Liver (tissue), 9 donors: ENCODE results near the gene PSME3IP1. TPM values are rescaled to one million over a fixed set of nuclear protein-coding genes. Genes with fewer than 3 reads are reported as not detected.

Source experiments
- DNase-seq: peaks from one replicate; pipeline ENCODE4 v3.0.0-alpha.2; 2017; ENCODE audit warnings: low spot score
- H3K27ac ChIP-seq, 2 donors: one replicate each; pipeline ENCODE4 v1.7.0; 2013; ENCODE audit warnings: inconsistent platforms in 2 of 2, low read length in 2 of 2, control low read depth in 1 of 2, low read depth in 1 of 2, mild to moderate bottlenecking in 1 of 2
- H3K27me3 ChIP-seq, 4 donors: one replicate each; pipeline versions ENCODE4 v1.6.1 to v1.7.0; 2013; ENCODE audit warnings: low read length in 3 of 4, inconsistent platforms in 1 of 4, mild to moderate bottlenecking in 1 of 4, moderate library complexity in 1 of 4; ENCODE audit not compliant: control insufficient read depth in 4 of 4, insufficient read depth in 4 of 4
- H3K36me3 ChIP-seq, 4 donors: one replicate each; pipeline versions ENCODE4 v1.6.1 to v1.7.0; 2013; ENCODE audit warnings: low read length in 3 of 4, mild to moderate bottlenecking in 3 of 4, low read depth in 1 of 4, moderate library complexity in 1 of 4; ENCODE audit not compliant: control insufficient read depth in 4 of 4, insufficient read depth in 3 of 4
- H3K4me1 ChIP-seq, 4 donors: one replicate each; pipeline versions ENCODE4 v1.6.1 to v1.7.0; 2013; ENCODE audit warnings: low read length in 3 of 4, mild to moderate bottlenecking in 3 of 4, moderate library complexity in 1 of 4; ENCODE audit not compliant: control insufficient read depth in 4 of 4, insufficient read depth in 4 of 4
- H3K4me3 ChIP-seq, 3 donors: one replicate each; pipeline versions ENCODE4 v1.6.1 to v1.7.0; 2013; ENCODE audit warnings: low read length in 3 of 3, control low read depth in 1 of 3, low read depth in 1 of 3, mild to moderate bottlenecking in 1 of 3
- H3K9ac ChIP-seq, 2 donors: one replicate each; pipeline ENCODE4 v1.7.0; 2013; ENCODE audit warnings: low read length in 2 of 2, mild to moderate bottlenecking in 2 of 2, moderate library complexity in 2 of 2, control low read depth in 1 of 2, low read depth in 1 of 2
- H3K9me3 ChIP-seq, 4 donors: one replicate each; pipeline versions ENCODE4 v1.6.1 to v1.7.0; 2013; ENCODE audit warnings: low read length in 3 of 4; ENCODE audit not compliant: control insufficient read depth in 4 of 4
- ATF3 ChIP-seq: IDR thresholded peaks from 2 replicates; pipeline ENCODE4 v1.6.1; 2016; ENCODE audit warnings: antibody characterized with exemption
- CTCF ChIP-seq: fragments of 150-350 bp; IDR thresholded peaks from 2 replicates; pipeline ENCODE4 v1.5.1; 2017; ENCODE audit warnings: improper control_type of control experiment, low read depth, low read length; ENCODE audit not compliant: missing input control
- EGR1 ChIP-seq, 2 donors: IDR thresholded peaks; 2 replicates each; pipeline ENCODE4 v1.6.1; 2016 to 2018; ENCODE audit warnings: antibody characterized with exemption in 2 of 2, low read depth in 2 of 2
- FOXA1 ChIP-seq: IDR thresholded peaks from 2 replicates; pipeline ENCODE4 v1.6.1; 2016; ENCODE audit warnings: antibody characterized with exemption
- FOXA2 ChIP-seq: IDR thresholded peaks from 2 replicates; pipeline ENCODE4 v1.6.1; 2016; ENCODE audit warnings: antibody characterized with exemption
- GABPA ChIP-seq, 2 donors: IDR thresholded peaks in 1 of 2; conservative IDR thresholded peaks in 1 of 2; 2 replicates each; pipeline ENCODE4 v1.6.1; 2016; ENCODE audit warnings: antibody characterized with exemption in 2 of 2, mild to moderate bottlenecking in 1 of 2, moderate library complexity in 1 of 2
- HNF4A ChIP-seq, 2 donors: conservative IDR thresholded peaks; 2 replicates each; pipeline ENCODE4 v1.6.1; 2016; ENCODE audit warnings: antibody characterized with exemption in 2 of 2, mild to moderate bottlenecking in 2 of 2
- HNF4G ChIP-seq: IDR thresholded peaks from 2 replicates; pipeline ENCODE4 v1.6.1; 2016; ENCODE audit warnings: antibody characterized with exemption
- JUND ChIP-seq, 2 donors: IDR thresholded peaks; 2 replicates each; pipeline ENCODE4 v1.6.1; 2016; ENCODE audit warnings: antibody characterized with exemption in 2 of 2
- MAX ChIP-seq: IDR thresholded peaks from 2 replicates; pipeline ENCODE4 v1.6.1; 2016; ENCODE audit warnings: antibody characterized with exemption
- NR2F2 ChIP-seq: IDR thresholded peaks from 2 replicates; pipeline ENCODE4 v1.6.1; 2016; ENCODE audit warnings: antibody characterized with exemption
- RAD21 ChIP-seq, 2 donors: IDR thresholded peaks; 2 replicates each; pipeline ENCODE4 v1.6.1; 2016; ENCODE audit warnings: antibody characterized with exemption in 2 of 2, mild to moderate bottlenecking in 2 of 2
- REST ChIP-seq: IDR thresholded peaks from 2 replicates; pipeline ENCODE4 v1.6.1; 2016; ENCODE audit warnings: antibody characterized with exemption, mild to moderate bottlenecking
- RXRA ChIP-seq, 2 donors: IDR thresholded peaks; 2 replicates each; pipeline ENCODE4 v1.6.1; 2017 to 2018; ENCODE audit warnings: antibody characterized with exemption in 2 of 2, mild to moderate bottlenecking in 1 of 2
- SP1 ChIP-seq: IDR thresholded peaks from 2 replicates; pipeline ENCODE4 v1.6.1; 2018; ENCODE audit warnings: antibody characterized with exemption, mild to moderate bottlenecking
- TAF1 ChIP-seq: conservative IDR thresholded peaks from 2 replicates; pipeline ENCODE4 v1.6.1; 2016; ENCODE audit warnings: antibody characterized with exemption, mild to moderate bottlenecking
- YY1 ChIP-seq: IDR thresholded peaks from 2 replicates; pipeline ENCODE4 v1.6.1; 2016; ENCODE audit warnings: antibody characterized with exemption, mild to moderate bottlenecking
- ZBTB33 ChIP-seq: IDR thresholded peaks from 2 replicates; pipeline ENCODE4 v1.6.1; 2016; ENCODE audit warnings: antibody characterized with exemption
- WGBS: extraction: QIAGEN DNeasy Blood & Tissue Kit; methylation state at CpG from one replicate; pipeline ENCODE4 v1.1.7; 2013; 5-methylcytosine and 5-hydroxymethylcytosine counted together
- polyA plus RNA-seq, 2 donors: library from polyadenylated mRNA; stranded (reverse) in 1 of 2; unstranded in 1 of 2; fragments of 200-250 nt in 1 of 2; fragments of >200 nt in 1 of 2; fragmentation: Nextera tagmentation in 1 of 2; extraction: Ambion mirVana in 1 of 2; gene quantifications; one replicate each; pipeline versions ENCODE4 v1.2.1 to v1.2.3, GENCODE V29; 2013 to 2015
- total RNA-seq, 2 donors: library from RNA; depleted of rRNA; stranded (reverse); fragments of >200 nt; gene quantifications; one replicate each; pipeline ENCODE4 v1.2.3, GENCODE V29; 2014
- donor health status: healthy.
- donor health status: healthy.
- donor health status: healthy.
- donor health status: healthy.
- donor health status: healthy.

The PSME3IP1 gene
- total and polyA plus RNA-seq, 4 donors = 25.0 to 34.7 (median 25.8) TPM

- no peak overlapping the region for H3K4me3 ChIP-seq
- TF ChIP-seq REST (no peak), RAD21 (IDR thresholded peaks at IDR 0.05) (no peak), ATF3 (no peak), YY1 (no peak), HNF4A (conservative IDR thresholded peaks at IDR 0.05) (no peak), GABPA (IDR thresholded peaks at IDR 0.05 in 1 of 2, conservative IDR thresholded peaks at IDR 0.05 in 1 of 2) (no peak), TAF1 (no peak), HNF4G (no peak), SP1 (no peak), JUND (IDR thresholded peaks at IDR 0.05) (no peak), ZBTB33 (no peak), EGR1 (IDR thresholded peaks at IDR 0.05; ENCODE audit: low read depth in 2 of 2) (no peak)
- no peaks in the 10 kb centered on the region for H3K36me3 ChIP-seq
- no peaks in the 10 kb centered on the region for H3K9me3 ChIP-seq
- no peak overlapping the region for H3K9ac ChIP-seq
- H3K27me3 ChIP-seq = no peaks in the 10 kb centered on the region
- WGBS = 78% methylated on average over 4 of the region's 4 CpGs
- DNase-seq = no peak
- H3K4me1 ChIP-seq = peaks cover 8 to 17% (median 9%) of the 10 kb centered on the region in 4 donors
- peak overlapping the region; percentile 28 to 40 for H3K27ac ChIP-seq
These were observed 10.4 kb upstream of the PSME3IP1 start for GRCh38 chr16:57196286-57196685.

- H3K9ac ChIP-seq = no peak overlapping the region
- H3K27ac ChIP-seq = peak overlapping the region; percentile 51 to 62
- TF ChIP-seq RAD21 (IDR thresholded peaks at IDR 0.05) (peak in 1 of 2 donors; percentile 8), NR2F2 (no peak), CTCF (no peak), YY1 (peak; percentile 76), SP1 (peak; percentile 7), GABPA (IDR thresholded peaks at IDR 0.05 in 1 of 2, conservative IDR thresholded peaks at IDR 0.05 in 1 of 2) (no peak), HNF4A (conservative IDR thresholded peaks at IDR 0.05) (peak; percentile 28 to 65), HNF4G (no peak), ATF3 (peak; percentile 18), TAF1 (no peak), RXRA (IDR thresholded peaks at IDR 0.05) (peak in 1 of 2 donors; percentile 42), EGR1 (IDR thresholded peaks at IDR 0.05; ENCODE audit: low read depth in 2 of 2) (peak in 1 of 2 donors; percentile 45), FOXA2 (peak; percentile 57), FOXA1 (no peak), MAX (no peak), ZBTB33 (no peak)
These were observed 8.7 kb upstream of the PSME3IP1 start for GRCh38 chr16:57194512-57194911.

More at GRCh38 chr16:57194512-57194911, 8.7 kb upstream of the PSME3IP1 start:
- Histone ChIP-seq H3K4me3 (no peak overlapping the region), H3K9me3 (no peaks in the 10 kb centered on the region), H3K27me3 (no peaks in the 10 kb centered on the region), H3K36me3 (no peaks in the 10 kb centered on the region), H3K4me1 (peaks cover 8 to 27% (median 10%) of the 10 kb centered on the region in 4 donors)
- no peak for DNase-seq
